NCI-H128 (cell line): ENCODE data around the gene PHC3.

ENCODE experiments used
- DNase-seq: peaks from one replicate; lab custom pipeline; 2025; ENCODE audit not compliant: unreplicated experiment; lab: John Stamatoyannopoulos, UW

The PHC3 gene

GRCh38 chr3:170079536-170080165 is 101.9 kb downstream of the PHC3 start:
- no peak for DNase-seq

GRCh38 chr3:170078620-170079281 is 102.8 kb downstream of the PHC3 start:
- DNase-seq, result no peak

GRCh38 chr3:170077361-170077760 is 104.2 kb downstream of the PHC3 start:
- DNase-seq, result no peak

- no peak for DNase-seq
Measured at GRCh38 chr3:170076715-170077238, 104.8 kb downstream of the PHC3 start.

GRCh38 chr3:170075441-170076091 is 106.0 kb downstream of the PHC3 start:
- DNase-seq, result no peak

GRCh38 chr3:170064108-170064507 is 117.4 kb downstream of the PHC3 start:
- no peak for DNase-seq

- DNase-seq, result no peak
Measured at GRCh38 chr3:170063691-170064090, 117.8 kb downstream of the PHC3 start.

GRCh38 chr3:170062769-170063168 is 118.8 kb downstream of the PHC3 start:
- DNase-seq, result no peak

GRCh38 chr3:170062068-170062467 is 119.5 kb downstream of the PHC3 start:
- DNase-seq, result no peak

GRCh38 chr3:170059447-170059846 is 122.1 kb downstream of the PHC3 start:
- no peak for DNase-seq

GRCh38 chr3:170058127-170058526 is 123.4 kb downstream of the PHC3 start:
- no peak for DNase-seq

- no peak for DNase-seq
Measured at GRCh38 chr3:170057550-170057949, 124.0 kb downstream of the PHC3 start.

- DNase-seq, result no peak
Measured at GRCh38 chr3:170056710-170057454, 124.7 kb downstream of the PHC3 start.

- no peak for DNase-seq
Measured at GRCh38 chr3:170055209-170055608, 126.3 kb downstream of the PHC3 start.

- DNase-seq, result no peak
Measured at GRCh38 chr3:170054204-170054603, 127.3 kb downstream of the PHC3 start.

- DNase-seq, result no peak
Measured at GRCh38 chr3:170052398-170052797, 129.1 kb downstream of the PHC3 start.

GRCh38 chr3:170050753-170051152 is 130.8 kb downstream of the PHC3 start:
- no peak for DNase-seq

- no peak for DNase-seq
Measured at GRCh38 chr3:170049146-170050000, 132.2 kb downstream of the PHC3 start.

- DNase-seq, result no peak
Measured at GRCh38 chr3:170047133-170047404, 134.5 kb downstream of the PHC3 start.

- no peak for DNase-seq
Measured at GRCh38 chr3:170046269-170047132, 135.0 kb downstream of the PHC3 start.
